ENCODE measurements around the gene ERC2.

Gene ERC2

GRCh38 chr3:55601366-55602080, 866.7 kb downstream of the ERC2 start:
- no peak for FAIRE-seq

GRCh38 chr3:55598224-55598623, 870.0 kb downstream of the ERC2 start:
- FAIRE-seq: no peak

DNA sequence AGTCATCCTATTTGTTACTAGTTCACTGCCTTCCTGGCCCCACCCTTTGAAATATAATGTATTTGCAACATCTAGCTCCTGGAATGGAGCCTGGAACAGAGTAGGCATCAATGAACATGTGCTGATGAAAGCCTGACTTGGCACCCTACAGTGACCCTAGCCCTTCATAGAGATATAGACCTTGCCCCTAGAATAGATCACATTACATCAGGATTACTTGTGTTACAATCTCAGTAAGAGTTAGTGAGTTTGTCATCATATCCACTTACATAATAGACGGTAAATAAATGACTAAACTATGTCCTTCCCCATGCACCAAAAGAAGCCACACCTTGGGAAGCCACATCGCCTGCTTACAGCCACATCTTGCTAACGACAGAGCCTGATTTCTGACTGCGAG, 870.6 kb downstream of the ERC2 start:
- FAIRE-seq: no peak

- FAIRE-seq: no peak
These were observed 872.1 kb downstream of the ERC2 start for GRCh38 chr3:55596212-55596611.

DNA sequence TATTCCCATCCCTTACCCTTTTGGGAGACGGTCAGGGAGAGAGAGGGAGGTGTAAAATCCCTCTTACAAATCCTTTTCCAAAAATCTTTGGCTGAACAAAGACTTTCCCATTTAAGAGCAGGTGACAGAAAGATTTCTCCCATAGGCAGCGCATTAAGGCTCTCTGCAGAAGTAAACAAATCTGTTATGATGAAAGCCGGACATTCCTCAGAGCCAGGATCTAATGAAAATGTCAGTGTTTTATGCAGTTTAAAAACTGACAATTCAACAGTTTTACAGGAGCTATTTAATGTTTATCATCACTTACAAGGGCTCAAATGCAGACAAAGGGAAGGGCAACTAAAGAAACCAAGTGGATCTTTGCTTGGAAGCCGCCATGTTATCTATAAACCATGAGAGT, 872.8 kb downstream of the ERC2 start:
- FAIRE-seq: no peak

DNA sequence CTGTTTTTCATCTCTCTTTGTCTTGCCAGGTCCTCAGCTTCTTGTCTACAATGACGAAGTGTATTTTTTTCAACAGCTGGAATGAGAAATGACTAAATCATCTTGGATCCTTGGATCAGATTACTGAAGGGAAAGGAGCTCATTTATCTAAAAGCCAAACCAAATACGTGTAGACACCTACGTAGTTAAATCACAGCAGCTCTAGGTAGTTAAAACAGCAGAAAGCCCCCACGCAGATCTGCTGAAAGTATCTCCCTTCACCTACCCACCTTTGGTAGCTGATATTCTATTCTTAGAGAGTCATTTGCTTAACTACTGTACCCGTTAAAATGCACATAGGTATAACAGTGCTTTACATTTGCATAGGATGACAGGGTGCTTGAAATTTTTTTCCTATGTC, 875.7 kb downstream of the ERC2 start:
- FAIRE-seq: no peak

- FAIRE-seq: no peak
These were observed 876.4 kb downstream of the ERC2 start for GRCh38 chr3:55591888-55592287.

GRCh38 chr3:55588146-55588765, 880.0 kb downstream of the ERC2 start:
- no peak for FAIRE-seq

DNA sequence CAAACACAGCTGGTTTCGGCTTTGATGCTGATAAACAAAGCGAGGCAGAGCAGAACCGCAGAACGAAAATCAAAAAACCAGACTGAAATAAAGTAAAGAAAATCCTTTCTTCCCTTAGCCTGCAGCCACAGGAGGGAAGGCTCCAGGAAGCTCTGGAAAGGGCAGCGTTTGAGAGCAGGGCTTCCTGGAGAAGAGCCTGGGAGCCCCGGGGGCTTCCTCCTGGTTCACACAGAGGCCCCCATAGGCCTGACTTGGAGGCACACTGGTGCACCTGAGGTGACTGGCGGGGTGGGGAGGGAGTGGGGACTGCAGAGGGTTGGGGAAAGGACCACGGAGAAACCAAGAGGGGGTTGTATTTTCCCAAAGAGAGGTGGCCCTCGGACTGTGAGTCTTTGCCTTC, 882.4 kb downstream of the ERC2 start:
- FAIRE-seq: no peak

DNA sequence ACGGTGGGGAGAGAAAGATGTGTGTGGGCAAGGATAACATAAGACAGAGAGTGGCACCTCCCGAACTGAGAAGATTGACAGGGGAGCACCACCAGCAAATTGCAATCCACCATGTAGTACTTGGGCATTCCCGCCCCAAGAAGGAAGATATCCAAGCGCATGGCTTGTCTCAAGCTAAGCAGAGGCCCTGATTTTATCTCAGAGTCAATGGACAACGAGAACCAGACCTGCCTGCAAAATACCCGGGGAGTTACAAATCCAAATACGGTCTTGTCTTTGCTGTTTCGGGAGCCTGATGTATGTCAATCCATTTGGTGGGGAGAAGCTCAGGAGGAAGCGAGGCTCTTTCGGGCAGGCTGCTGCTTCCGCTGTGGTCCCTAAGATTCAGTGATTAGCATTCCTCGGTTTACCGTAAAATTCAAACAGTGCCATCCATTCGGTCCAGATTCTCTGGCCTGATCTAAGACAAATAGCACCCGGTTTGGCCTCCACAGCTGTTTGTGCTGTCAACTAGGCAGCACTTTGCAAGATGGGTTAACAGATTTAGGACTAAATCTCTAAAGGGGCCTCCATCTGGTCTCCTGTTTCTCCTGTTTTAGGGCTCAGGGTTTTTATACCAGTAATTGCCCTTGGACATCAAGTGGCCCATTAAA, 883.4 kb downstream of the ERC2 start:
- FAIRE-seq: no peak

DNA sequence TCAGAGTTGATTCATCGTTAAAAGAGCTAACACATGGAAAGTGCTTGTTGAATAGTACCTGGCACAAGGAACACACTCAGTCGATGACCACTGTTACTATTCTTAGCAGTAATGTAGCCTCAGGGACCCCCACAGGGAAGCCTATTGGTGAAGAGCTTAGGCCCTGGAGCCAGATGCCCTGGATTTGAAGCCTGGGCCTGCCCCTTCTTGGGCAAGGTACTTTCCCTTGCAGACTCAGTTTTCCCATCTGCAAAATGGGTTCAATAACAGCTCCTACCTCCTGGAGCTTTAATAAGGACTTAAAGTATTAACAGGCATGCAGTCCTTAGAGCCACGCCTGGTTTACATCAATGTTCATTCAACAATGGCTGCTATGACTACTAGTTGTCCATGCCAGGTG, 884.2 kb downstream of the ERC2 start:
- no peak for FAIRE-seq

- no peak for FAIRE-seq
These were observed 884.8 kb downstream of the ERC2 start for GRCh38 chr3:55583475-55583874.

DNA sequence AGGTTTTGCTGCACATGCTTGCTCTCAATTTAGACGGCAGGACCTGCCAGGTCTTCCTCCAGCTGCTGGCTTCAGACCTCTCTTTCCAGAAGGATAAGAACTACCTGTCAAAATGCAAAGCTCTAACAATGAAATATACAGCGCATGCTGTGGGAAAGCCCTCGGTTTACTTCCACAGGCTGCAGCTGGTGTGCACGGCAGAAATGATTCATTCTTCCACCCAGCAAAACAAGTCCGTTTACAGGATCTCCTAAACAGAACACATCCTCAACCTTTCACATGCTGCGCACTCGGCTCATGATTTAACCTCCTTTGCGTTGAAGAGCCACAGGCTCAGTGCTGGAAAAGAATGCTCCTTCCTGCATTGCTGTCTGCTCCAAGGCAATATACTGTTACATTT, 888.8 kb downstream of the ERC2 start:
- no peak for FAIRE-seq

DNA sequence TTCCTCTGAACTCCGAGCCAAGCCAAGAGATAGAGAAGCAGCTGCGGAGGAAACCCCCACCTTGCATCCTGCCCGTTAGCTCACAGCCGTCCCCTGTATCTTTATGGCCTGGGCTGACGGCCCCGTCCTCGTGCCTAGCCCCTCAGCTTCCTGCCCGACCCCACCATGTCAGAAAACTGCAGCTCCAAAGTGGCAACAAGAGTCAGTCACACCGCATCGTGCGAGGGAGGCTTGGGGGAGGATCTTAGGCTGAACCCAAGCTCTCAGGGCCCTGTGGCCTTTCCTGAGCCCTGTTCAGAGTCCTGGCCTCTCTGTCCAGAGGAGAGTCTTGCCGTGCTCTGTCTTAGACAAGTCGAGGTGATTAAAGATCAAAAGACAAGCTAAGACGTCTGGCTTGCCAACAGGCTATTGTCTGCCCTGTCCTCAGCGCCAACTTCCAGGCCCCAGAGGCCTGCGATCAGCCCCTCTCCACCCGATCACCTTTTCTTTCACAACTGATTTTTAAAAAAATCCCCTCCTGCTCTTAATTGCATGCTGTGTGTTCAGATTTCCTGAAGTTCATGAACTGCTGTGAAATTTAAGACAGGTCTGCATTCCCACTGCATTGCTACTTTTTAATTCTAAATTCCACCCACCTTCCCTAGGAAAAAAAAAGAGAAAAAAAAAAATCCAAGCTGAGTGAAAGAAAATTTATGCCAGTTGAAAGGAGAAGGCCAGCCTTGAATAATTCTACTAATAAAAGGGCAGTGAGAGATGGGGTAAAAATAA, 891.5 kb downstream of the ERC2 start:
- FAIRE-seq: no peak

DNA sequence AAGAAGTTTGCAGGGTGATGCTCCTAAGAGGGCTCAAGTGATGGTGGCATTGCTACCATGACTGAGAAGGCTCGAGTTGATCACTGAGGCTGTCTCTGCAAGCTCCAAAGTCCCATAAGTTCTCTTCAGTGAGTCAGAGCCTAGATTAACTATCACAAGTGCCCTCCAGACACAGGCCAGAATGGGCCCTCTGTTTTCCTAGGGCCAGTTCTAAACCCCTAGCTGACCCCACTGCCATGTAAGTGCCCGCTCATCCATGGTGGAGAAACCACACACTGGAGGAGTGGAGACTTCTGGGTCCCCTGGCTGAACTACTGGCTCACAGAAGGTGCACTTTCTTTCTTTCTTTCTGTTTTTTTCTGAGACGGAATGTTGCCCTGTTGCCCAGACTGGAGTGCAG, 893.6 kb downstream of the ERC2 start:
- no peak for FAIRE-seq

DNA sequence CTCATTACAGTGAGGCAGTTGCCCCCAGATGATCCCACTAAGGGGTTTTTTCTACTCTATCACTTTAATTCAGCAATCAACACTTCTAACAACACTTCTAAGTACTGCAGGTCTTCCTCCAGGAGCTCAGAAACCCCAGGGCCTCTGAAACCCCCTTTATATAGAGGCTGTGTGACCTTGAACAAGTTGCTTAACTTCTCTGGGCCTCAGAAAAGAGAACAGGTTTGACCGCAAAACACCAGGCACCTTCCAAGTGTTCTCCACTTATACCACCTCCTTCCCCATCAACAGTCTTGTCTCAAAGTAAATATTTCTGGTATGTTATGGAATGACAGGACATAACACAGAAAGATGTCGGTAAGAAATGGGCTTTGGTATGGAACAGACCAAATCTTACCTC, 895.5 kb downstream of the ERC2 start:
- FAIRE-seq: no peak

DNA sequence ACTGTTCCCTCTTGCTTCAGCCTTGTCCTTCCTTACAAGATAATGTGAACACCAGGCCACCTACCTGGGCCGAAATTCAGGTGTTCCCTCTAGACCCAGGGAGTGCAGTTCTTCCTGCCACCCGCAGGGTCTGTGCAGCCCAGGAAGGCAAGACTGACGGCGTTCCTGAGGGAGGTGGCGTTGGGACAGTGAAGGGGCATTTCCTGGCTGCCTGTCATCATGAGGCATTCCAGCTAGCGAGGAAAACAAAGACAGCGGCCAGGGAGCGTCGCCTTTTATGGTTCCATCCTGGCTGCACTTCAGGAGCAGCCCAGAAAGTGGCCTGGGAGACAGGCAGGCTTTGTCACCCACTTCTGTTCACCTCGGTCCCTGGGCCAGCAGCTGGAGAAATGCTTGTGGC, 896.4 kb downstream of the ERC2 start:
- no peak for FAIRE-seq

DNA sequence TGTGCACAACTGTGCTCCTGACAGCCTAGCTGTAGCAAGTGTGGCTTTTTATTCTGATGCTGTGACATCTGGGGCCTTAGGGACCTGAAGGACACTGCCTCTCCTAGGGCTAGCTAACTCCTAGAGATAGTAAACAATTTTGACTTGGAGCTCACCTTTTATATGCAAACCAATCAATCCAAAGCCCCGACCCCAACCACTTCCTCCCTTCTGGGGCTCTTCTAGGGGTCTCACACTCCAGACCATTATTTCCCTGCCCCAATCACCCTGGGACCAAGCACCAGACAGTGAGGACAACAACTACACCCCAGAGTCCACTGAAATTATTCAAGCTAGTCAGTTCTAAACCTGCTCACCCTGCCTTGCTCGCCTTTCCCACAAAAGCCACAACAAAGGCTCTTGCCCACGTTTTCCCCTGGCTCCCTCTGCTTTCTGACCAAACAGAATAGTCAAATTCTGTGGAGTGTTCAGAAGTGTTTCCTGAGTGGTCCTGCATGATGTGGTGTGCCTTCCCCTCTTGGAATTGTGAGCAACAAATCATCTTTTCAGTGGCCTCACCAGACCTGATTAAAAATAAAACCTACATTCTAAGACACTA, 897.0 kb downstream of the ERC2 start:
- no peak for FAIRE-seq

DNA sequence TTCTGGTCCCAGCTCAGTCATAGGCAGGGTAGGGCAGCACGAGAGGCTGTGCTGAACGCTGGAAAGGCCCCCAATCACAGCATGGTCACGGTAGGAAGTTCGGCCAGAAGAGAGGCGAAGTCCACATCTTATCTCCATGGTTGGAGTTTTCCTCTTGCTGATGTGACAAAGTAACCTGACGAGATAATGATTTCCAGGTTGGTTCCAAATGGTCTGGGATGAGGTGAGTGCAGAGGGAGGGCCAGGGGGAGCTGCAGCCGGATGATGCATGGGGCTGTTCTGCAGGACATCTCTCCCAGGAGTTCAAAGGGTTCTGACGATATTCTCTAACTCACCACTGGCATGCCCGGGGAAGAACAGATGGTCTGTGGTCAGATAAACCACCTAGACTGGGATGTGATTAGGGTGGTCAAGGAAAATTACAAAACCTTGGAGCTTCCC, 898.0 kb downstream of the ERC2 start:
- no peak for FAIRE-seq

DNA sequence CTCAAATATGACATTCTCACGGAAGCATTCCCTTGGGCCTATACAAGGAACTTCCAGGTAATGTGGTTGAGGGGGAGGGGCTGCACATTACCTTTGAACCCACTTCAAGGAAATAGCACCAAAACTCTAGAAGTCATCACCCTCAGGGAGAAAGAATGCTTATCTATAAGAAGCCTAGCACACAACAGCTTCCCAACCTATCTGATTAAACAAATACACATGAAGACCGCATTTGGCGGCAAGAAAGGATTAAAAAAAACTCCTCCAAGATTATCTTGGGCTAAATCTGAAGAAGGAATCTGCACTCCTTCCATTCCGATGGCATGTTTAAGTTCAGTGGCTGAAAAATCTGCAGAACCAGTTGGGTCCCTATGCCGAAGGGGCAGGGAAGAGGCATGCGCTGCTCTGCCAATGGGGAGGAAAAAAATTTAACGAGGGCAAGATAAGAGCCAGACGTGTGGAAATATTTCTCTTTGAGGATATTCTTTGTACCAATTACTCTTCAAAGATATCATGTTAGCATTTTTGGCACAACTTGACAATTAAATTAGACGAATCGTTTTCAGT, 899.2 kb downstream of the ERC2 start:
- no peak for FAIRE-seq

DNA sequence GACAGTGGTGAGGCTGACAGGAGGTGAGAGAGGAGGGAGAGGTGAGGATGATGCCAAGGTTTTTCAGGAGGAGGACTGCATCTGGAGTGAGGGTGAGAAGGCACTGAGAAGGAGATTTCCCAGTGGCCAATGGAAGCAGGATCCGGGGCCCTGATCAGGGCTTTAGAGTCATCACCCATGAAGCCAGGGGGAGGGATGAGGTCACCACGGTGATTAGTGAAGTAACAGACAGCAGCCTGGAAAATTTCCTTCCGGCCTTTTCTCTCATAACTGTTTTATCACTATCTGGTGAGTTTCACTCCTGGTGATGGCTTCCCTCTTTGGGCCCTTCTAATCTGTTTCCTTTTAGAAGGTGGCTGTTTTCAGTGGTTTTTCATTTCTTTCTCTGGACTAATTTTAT, 900.7 kb downstream of the ERC2 start:
- FAIRE-seq: no peak

DNA sequence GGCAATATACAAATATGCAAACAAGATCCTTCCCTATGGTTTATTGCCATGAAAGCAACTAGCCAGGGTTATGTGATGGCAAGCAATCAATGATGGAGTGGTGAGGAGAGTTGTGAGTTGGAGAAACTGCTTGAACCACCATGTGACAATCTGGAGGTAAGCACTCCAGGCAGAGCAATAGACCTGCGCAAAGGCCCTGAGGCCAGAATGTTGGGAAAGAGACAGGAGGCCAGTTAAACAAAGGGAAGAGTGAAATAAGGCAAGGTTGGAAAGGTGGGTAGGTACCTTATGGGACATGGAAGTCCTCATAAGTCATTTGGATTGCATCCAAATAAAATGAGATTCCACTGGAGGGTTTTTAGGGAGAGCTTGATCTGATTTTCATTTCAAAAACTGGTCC, 901.1 kb downstream of the ERC2 start:
- no peak for FAIRE-seq

DNA sequence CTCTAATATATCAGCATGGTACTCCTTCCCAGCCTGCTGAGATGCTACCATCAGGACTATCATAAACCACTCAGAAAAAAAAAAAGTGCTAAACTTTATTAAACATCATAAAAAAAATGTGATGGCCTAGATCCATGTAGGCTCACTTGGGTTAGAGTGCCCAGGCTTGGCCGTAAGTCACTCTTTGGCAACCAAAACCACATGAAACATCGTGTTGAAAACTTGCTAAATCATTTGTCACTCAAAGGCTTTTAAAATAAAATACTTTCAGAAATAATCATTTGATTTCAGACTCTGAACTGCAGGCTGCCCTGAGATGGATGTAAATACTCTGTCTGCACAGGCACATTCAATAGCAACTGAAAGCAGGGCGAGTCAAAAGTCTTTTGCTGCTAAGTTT, 902.7 kb downstream of the ERC2 start:
- no peak for FAIRE-seq

Data from colon (tissue), 2 donors.